Measurements from ENCODE around the gene SPZ1.
"Not testable (repeated sequence)": the region's sequence is repeated elsewhere in the genome, so short reads cannot be mapped to it uniquely, and the experiment has no call there.

Gene SPZ1

GRCh38 chr5:80337379-80337778 is 17.6 kb downstream of the SPZ1 start:
- intact Hi-C loops (cut with DNase I; ENCODE audit: low total_unique reads): no loop called here
- no peaks in the 10 kb centered on the region for H3K27me3 ChIP-seq
- no peak overlapping the region for H3K27ac ChIP-seq
- no peaks in the 10 kb centered on the region for H3K36me3 ChIP-seq
- no peak for TF ChIP-seq CTCF (IDR thresholded peaks at IDR 0.05)
- no peaks in the 10 kb centered on the region for H3K9me3 ChIP-seq
- no peak for DNase-seq
- no peaks in the 10 kb centered on the region for H3K4me1 ChIP-seq
- H3K4me3 ChIP-seq: no peak overlapping the region

- no peaks in the 10 kb centered on the region for H3K9me3 ChIP-seq
- no peak for TF ChIP-seq CTCF (IDR thresholded peaks at IDR 0.05)
- H3K36me3 ChIP-seq: no peaks in the 10 kb centered on the region
- no peak overlapping the region for H3K4me3 ChIP-seq
- DNase-seq: no peak
- intact Hi-C loops (cut with DNase I; ENCODE audit: low total_unique reads): no loop called here
- H3K27ac ChIP-seq: no peak overlapping the region
- no peaks in the 10 kb centered on the region for H3K4me1 ChIP-seq
- H3K27me3 ChIP-seq: no peaks in the 10 kb centered on the region
Measured at GRCh38 chr5:80339116-80339515, 19.3 kb downstream of the SPZ1 start.

- Histone ChIP-seq H3K4me1 (no peaks in the 10 kb centered on the region), H3K36me3 (no peaks in the 10 kb centered on the region), H3K27ac (no peak overlapping the region), H3K4me3 (no peak overlapping the region), H3K9me3 (no peaks in the 10 kb centered on the region), H3K27me3 (no peaks in the 10 kb centered on the region)
- intact Hi-C loops (cut with DNase I; ENCODE audit: low total_unique reads): no loop called here
- no peak for TF ChIP-seq CTCF (IDR thresholded peaks at IDR 0.05)
- DNase-seq: no peak
Measured at GRCh38 chr5:80341016-80341775, 21.4 kb downstream of the SPZ1 start.

- Histone ChIP-seq H3K4me3 (no peak overlapping the region), H3K4me1 (no peaks in the 10 kb centered on the region), H3K27me3 (no peaks in the 10 kb centered on the region), H3K36me3 (no peaks in the 10 kb centered on the region), H3K9me3 (no peaks in the 10 kb centered on the region), H3K27ac (no peak overlapping the region)
- no peak for TF ChIP-seq CTCF (IDR thresholded peaks at IDR 0.05)
- no peak for DNase-seq
- intact Hi-C loops (cut with DNase I; ENCODE audit: low total_unique reads): no loop called here
Measured at GRCh38 chr5:80343067-80343466, 23.3 kb downstream of the SPZ1 start.

- no peak for DNase-seq
- H3K4me3 ChIP-seq: no peak overlapping the region
- H3K27ac ChIP-seq: no peak overlapping the region
- intact Hi-C loops (cut with DNase I; ENCODE audit: low total_unique reads): no loop called here
- no peaks in the 10 kb centered on the region for H3K27me3 ChIP-seq
- H3K36me3 ChIP-seq: no peaks in the 10 kb centered on the region
- H3K4me1 ChIP-seq: no peaks in the 10 kb centered on the region
- H3K9me3 ChIP-seq: no peaks in the 10 kb centered on the region
- TF ChIP-seq CTCF (IDR thresholded peaks at IDR 0.05): no peak
Measured at GRCh38 chr5:80346055-80346454, 26.3 kb downstream of the SPZ1 start.

GRCh38 chr5:80348171-80348570 is 28.4 kb downstream of the SPZ1 start:
- Histone ChIP-seq H3K27ac (no peak overlapping the region), H3K4me1 (no peaks in the 10 kb centered on the region), H3K27me3 (no peaks in the 10 kb centered on the region), H3K4me3 (no peak overlapping the region), H3K36me3 (no peaks in the 10 kb centered on the region), H3K9me3 (no peaks in the 10 kb centered on the region)
- intact Hi-C loops (cut with DNase I; ENCODE audit: low total_unique reads): no loop called here
- no peak for TF ChIP-seq CTCF (IDR thresholded peaks at IDR 0.05)
- no peak for DNase-seq

GRCh38 chr5:80351019-80351418 is 31.2 kb downstream of the SPZ1 start:
- H3K36me3 ChIP-seq; H3K9me3 ChIP-seq; H3K27ac ChIP-seq; H3K4me3 ChIP-seq; intact Hi-C loops (cut with DNase I; ENCODE audit: low total_unique reads); H3K27me3 ChIP-seq; DNase-seq: not testable (repeated sequence)
- H3K4me1 ChIP-seq: peaks cover 0 to 13% (median 5%) of the 10 kb centered on the region in 4 donors

Measured in tibial artery (tissue), 4 donors.